Lung (tissue), 12 donors: ENCODE data around the gene SYNPO2L. TPM values are rescaled to one million over a fixed set of nuclear protein-coding genes. Genes with fewer than 3 reads are reported as not detected.
A peak's percentile ranks its signal among the peaks of the same experiment; 100 is the strongest.

Experiments
- ATAC-seq: fragments of 200-7000 bp; cut with Tn5 transposase; one replicate; pipeline ENCODE4 v1.9.1; 2020; ENCODE audit warnings: moderate number of reproducible peaks; ENCODE audit not compliant: insufficient read depth, low FRiP score
- DNase-seq, 3 donors: peaks; one replicate each; pipeline ENCODE4 v3.0.0-alpha.2; 2013 to 2017
- H3K27ac ChIP-seq, 2 donors: one replicate each; pipeline ENCODE4 v1.5.1; 2013; ENCODE audit warnings: mild to moderate bottlenecking in 2 of 2, moderate library complexity in 2 of 2, control low read depth in 1 of 2, inconsistent platforms in 1 of 2, low read depth in 1 of 2, low read length in 1 of 2
- H3K27me3 ChIP-seq, 3 donors: one replicate each; pipeline ENCODE4 v1.5.1; 2013; ENCODE audit warnings: low read length in 2 of 3; ENCODE audit not compliant: control insufficient read depth in 3 of 3, insufficient read depth in 3 of 3
- H3K36me3 ChIP-seq, 4 donors: one replicate each; pipeline ENCODE4 v1.5.1; 2013; ENCODE audit warnings: low read length in 4 of 4, mild to moderate bottlenecking in 1 of 4, moderate library complexity in 1 of 4; ENCODE audit not compliant: control insufficient read depth in 4 of 4, insufficient read depth in 4 of 4
- H3K4me1 ChIP-seq, 5 donors: one replicate each; pipeline ENCODE4 v1.5.1; 2013; ENCODE audit warnings: low read length in 5 of 5, mild to moderate bottlenecking in 2 of 5, moderate library complexity in 1 of 5; ENCODE audit not compliant: control insufficient read depth in 5 of 5, insufficient read depth in 5 of 5
- H3K4me3 ChIP-seq: one replicate; pipeline ENCODE4 v1.5.1; 2013; ENCODE audit warnings: mild to moderate bottlenecking, control low read depth, moderate library complexity
- H3K9ac ChIP-seq, 2 donors: one replicate each; pipeline ENCODE4 v1.5.1; 2013; ENCODE audit warnings: low read length in 2 of 2, control low read depth in 1 of 2; ENCODE audit not compliant: insufficient read depth in 1 of 2
- H3K9me3 ChIP-seq, 4 donors: one replicate each; pipeline ENCODE4 v1.5.1; 2013; ENCODE audit warnings: low read length in 3 of 4, mild to moderate bottlenecking in 1 of 4, moderate library complexity in 1 of 4; ENCODE audit not compliant: control insufficient read depth in 4 of 4, insufficient read depth in 3 of 4
- CTCF ChIP-seq: IDR thresholded peaks from 2 replicates; pipeline ENCODE4 v1.5.1; 2012; ENCODE audit warnings: mild to moderate bottlenecking; ENCODE audit errors: control extremely low read depth, extremely low read depth
- WGBS, 2 donors: extraction: QIAGEN DNeasy Blood & Tissue Kit; methylation state at CpG; one replicate each; pipeline ENCODE4 v1.1.7; 2013; 5-methylcytosine and 5-hydroxymethylcytosine counted together
- polyA plus RNA-seq, 2 donors: library from polyadenylated mRNA; stranded (reverse); fragments of 200-250 nt; gene quantifications; one replicate each; pipeline ENCODE4 v1.2.1, GENCODE V29; 2013
- total RNA-seq, 2 donors: library from RNA; depleted of rRNA in 1 of 2; stranded (reverse); fragments of >200 nt in 1 of 2; gene quantifications; one replicate each; pipeline ENCODE4 v1.2.1, GENCODE V29; 2014 to 2021
- donor health status: control.
- donor health status: control.
- donor health status: Bipolar disorder and iron deficiency.
- donor health status: healthy.
- donor health status: DM: yes; HTN: yes; CAD: no.

The SYNPO2L gene
- total and polyA plus RNA-seq, 4 donors: 0.10 to 0.21 (median 0.12) TPM

- TF ChIP-seq CTCF: no peak
- WGBS, 2 donors: 27 to 64% methylated on average over 1 of the region's 1 CpG
These were observed 20.0 kb downstream of the SYNPO2L start for GRCh38 chr10:73635781-73636180.

GRCh38 chr10:73634421-73634820 is 21.4 kb downstream of the SYNPO2L start:
- no peak overlapping the region for H3K9ac ChIP-seq
- 73 to 84% methylated on average over 5 of the region's 5 CpGs for WGBS, 2 donors
- H3K4me1 ChIP-seq: peaks cover 0 to 3% (median 0%) of the 10 kb centered on the region in 5 donors
- H3K4me3 ChIP-seq: no peak overlapping the region
- no peak for TF ChIP-seq CTCF
- peaks cover 0 to 2% (median 0%) of the 10 kb centered on the region in 4 donors for H3K9me3 ChIP-seq
- no peaks in the 10 kb centered on the region for H3K27me3 ChIP-seq
- H3K36me3 ChIP-seq: no peaks in the 10 kb centered on the region
- no peak for ATAC-seq
- peak; percentile 47 to 58 (median 48) for DNase-seq
- H3K27ac ChIP-seq: no peak overlapping the region

More at GRCh38 chr10:73635781-73636180, 20.0 kb downstream of the SYNPO2L start:
- peaks cover 0 to 3% (median 0%) of the 10 kb centered on the region in 5 donors for H3K4me1 ChIP-seq
- no peak overlapping the region for H3K4me3 ChIP-seq
- no peak overlapping the region for H3K27ac ChIP-seq
- DNase-seq (no peak), ATAC-seq (no peak)
- H3K27me3 ChIP-seq: no peaks in the 10 kb centered on the region
- peaks cover 0 to 2% (median 0%) of the 10 kb centered on the region in 4 donors for H3K9me3 ChIP-seq
- no peaks in the 10 kb centered on the region for H3K36me3 ChIP-seq
- no peak overlapping the region for H3K9ac ChIP-seq

DNA sequence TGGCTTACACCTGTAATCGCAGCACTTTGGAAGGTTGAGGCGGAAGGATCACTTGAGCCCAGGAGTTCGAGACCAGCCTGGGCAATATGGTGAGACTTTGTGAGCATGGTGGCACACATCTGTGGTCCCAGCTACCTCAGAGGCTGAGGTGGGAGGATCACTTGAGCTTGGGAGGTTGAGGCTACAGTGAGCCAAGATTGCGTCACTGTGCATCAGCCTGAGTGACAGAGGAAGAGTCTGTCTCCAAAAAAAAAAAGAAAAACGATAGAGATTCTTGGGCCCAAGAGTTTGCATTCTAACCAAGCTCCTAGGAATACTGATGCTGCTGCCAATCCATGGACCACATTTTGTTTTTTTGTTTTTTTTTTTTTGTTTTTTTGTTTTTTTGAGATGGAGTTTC is 26.7 kb downstream of the SYNPO2L start:
- 94 to 96% methylated on average over 5 of the region's 5 CpGs for WGBS, 2 donors
- H3K27ac ChIP-seq: no peak overlapping the region
- DNase-seq: no peak
- no peaks in the 10 kb centered on the region for H3K27me3 ChIP-seq
- H3K4me1 ChIP-seq: peaks cover 0 to 6% (median 0%) of the 10 kb centered on the region in 5 donors
- no peaks in the 10 kb centered on the region for H3K9me3 ChIP-seq
- no peak overlapping the region for H3K9ac ChIP-seq
- no peak overlapping the region for H3K4me3 ChIP-seq
- no peaks in the 10 kb centered on the region for H3K36me3 ChIP-seq
- no peak for ATAC-seq
- no peak for TF ChIP-seq CTCF

DNA sequence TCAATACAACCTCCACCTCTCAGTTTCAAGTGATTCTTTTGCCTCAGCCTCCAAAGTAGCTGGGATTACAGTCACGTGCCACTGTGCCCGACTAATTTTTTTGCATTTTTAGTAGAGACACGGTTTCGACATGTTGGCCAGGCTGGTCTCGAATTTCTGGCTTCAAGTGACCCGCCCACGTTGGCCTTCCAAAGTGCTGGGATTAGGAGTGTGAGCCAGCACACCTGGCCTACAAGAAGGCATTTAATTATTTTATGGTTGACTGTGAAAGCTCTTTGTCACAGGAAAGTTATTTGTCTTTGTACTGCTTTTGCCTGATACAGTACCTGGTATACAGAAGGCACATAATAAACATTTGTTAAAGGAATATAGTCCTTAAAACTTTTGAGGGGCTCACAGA is 27.4 kb downstream of the SYNPO2L start:
- H3K4me1 ChIP-seq: peaks cover 0 to 6% (median 0%) of the 10 kb centered on the region in 5 donors
- DNase-seq: no peak
- H3K9ac ChIP-seq: no peak overlapping the region
- no peaks in the 10 kb centered on the region for H3K27me3 ChIP-seq
- no peak overlapping the region for H3K4me3 ChIP-seq
- no peak for ATAC-seq
- WGBS, 2 donors: 75 to 91% methylated on average over 7 of the region's 7 CpGs
- no peaks in the 10 kb centered on the region for H3K9me3 ChIP-seq
- no peaks in the 10 kb centered on the region for H3K36me3 ChIP-seq
- TF ChIP-seq CTCF: no peak
- peak overlapping the region in 1 of 2 donors; percentile 15 for H3K27ac ChIP-seq
